Measurements from ENCODE around the gene TICRR.

Gene TICRR

DNA sequence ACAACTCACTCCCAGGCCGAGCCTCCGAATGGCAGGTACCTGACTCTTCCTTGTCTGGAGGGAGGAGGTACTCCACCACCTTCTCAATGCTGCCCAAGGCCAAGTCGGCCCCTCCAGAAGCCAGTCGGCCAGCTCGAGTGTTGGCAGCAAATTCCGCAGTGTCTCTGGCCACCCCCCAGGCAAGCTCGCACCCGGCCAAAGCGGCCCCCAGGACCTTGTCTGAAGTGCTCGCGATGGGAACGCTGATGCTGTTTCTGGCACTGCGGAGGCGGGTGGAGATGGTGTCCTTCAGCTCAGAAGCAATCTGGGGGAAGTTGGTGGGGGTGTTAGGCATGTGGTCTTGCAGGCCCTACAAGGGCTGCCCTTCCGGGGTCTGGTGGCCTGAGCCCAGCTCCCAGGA lies 94.7 kb downstream of the TICRR start:
- TF ChIP-seq, protein P1, sequence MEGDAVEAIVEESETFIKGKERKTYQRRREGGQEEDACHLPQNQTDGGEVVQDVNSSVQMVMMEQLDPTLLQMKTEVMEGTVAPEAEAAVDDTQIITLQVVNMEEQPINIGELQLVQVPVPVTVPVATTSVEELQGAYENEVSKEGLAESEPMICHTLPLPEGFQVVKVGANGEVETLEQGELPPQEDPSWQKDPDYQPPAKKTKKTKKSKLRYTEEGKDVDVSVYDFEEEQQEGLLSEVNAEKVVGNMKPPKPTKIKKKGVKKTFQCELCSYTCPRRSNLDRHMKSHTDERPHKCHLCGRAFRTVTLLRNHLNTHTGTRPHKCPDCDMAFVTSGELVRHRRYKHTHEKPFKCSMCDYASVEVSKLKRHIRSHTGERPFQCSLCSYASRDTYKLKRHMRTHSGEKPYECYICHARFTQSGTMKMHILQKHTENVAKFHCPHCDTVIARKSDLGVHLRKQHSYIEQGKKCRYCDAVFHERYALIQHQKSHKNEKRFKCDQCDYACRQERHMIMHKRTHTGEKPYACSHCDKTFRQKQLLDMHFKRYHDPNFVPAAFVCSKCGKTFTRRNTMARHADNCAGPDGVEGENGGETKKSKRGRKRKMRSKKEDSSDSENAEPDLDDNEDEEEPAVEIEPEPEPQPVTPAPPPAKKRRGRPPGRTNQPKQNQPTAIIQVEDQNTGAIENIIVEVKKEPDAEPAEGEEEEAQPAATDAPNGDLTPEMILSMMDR (IDR thresholded peaks at IDR 0.05), result no peak

DNA sequence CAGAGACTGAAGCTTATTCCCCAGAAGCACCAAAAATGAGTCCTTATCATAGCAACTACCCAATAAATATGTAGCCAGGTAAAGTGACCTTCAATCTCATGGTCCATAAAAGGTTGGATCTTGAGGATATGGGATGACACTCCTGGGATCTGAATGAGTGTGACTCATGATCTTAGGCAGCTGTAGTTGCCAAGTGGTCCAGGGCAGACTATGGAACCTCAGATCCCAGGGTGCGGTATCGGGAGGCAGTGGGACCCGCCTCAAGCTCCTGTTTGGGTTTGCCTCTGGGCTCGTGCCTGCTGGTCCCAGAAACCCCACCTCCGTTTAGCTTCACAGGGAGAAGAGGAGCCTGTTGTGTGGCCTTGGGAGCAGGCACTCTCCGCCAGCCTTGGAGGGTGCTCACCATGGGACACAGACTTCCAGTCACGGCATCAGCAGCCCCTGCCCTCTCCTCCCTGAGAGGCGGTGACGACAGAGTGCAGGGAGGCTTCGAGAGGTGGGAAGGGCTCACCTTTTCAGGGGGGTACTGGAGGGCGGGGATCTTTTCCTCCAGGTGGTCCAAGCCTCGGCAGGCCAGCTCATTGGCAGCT lies 95.8 kb downstream of the TICRR start:
- TF ChIP-seq, protein P1 (IDR thresholded peaks at IDR 0.05), result no peak

DNA sequence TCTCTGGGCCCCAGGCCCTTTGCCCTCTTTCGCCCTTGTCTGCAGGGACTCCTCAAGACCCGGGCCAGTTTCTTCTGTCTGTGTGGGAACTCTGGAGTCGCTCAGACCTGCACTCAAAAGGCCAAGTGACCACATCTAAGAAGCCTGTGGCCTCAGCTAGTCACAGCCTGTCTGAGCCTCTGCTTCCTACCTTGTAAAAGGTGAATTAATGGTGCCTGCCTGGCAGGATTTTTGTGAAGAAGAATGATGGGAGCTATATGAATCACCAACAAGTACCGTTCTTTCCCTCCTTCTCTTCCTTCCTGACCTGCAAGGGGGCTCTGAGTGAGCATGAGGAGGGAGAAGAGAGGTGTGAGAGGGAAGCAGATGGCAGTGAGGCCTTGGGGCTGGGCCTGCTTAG lies 96.4 kb downstream of the TICRR start:
- TF ChIP-seq, protein P1 (IDR thresholded peaks at IDR 0.05), result no peak

DNA sequence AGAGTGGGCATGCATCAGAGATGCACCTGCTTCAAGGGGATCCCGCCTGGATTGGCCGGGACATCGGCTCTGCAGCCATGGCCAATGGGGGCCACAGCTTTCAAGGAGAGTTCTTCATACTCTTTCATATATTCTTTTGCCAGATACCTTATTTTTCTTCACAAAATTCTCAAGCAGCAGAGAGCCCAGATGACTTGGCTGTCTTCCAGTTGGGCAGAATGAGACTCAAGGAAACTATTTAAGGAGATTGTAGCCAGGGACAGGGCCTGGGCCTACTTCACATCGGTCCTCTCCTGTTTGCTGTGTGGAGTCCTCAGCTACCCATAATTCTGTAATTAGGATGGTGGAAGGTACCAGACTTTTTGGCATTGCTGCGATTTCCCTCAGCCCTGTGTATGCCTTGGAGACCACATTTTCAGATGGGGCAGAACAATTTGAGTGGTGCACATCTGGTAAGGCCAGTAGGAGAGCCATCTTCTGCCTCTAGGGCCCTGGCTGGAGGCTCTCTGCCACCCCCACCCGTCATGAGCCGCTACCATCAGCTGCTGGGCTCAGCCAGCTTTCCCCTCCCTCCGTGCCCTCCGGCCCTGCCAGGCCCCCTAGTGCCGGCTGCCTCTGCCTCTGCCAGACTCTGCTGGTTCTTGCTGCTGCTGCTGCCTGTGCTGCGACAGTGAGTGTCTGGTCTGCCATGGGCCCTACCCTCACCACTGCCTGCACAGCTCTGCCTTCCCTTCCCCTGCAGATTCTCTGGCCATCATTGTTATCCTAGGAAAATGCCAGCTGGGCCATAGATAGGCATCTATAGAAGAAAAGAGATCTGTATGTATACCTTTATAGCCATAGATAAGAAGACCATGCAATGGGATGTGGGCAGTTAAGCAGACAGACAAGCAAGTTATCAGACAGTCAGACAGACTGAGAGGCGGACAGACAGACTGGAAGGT lies 97.2 kb downstream of the TICRR start:
- TF ChIP-seq, protein P1 (IDR thresholded peaks at IDR 0.05), result no peak

DNA sequence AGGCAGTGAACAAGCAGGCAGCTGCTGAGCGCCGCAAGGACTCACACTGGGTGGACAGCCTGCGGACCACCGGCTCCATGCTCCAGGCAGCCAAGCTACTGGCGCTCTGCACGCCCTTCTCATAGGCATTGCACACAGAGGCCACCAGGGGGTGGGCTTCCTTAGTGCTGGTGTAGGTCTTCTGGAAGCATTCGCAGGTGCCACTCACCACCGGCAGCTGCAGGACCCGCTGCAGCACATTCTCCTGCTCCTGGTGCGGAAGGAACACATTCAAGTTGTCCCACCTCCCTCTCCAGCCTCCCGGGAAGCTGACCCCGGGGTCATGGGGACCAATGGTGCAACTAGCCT lies 97.9 kb downstream of the TICRR start:
- TF ChIP-seq, protein P1 (IDR thresholded peaks at IDR 0.05), result no peak; the same call in 1 of the 2 replicates

DNA sequence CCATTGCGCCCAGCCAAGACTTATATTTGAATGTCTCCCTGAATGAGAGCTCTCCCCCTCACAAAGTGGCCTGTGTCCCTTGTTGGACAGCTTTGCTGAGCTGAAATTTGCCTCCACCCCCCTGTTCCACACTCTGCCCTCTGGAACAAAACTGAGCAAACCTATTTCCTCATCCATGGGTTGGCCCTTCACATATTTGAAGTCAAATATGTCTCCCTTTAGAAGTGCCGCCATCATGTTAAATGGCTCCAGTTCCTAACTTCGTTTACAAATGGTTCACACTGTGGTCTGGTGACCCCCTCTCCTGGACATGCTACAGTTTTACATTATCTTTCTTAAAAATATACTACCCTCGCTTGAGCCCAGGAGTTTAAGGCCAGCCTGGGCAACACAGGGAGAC lies 99.3 kb downstream of the TICRR start:
- TF ChIP-seq, protein P1 (IDR thresholded peaks at IDR 0.05), result no peak

DNA sequence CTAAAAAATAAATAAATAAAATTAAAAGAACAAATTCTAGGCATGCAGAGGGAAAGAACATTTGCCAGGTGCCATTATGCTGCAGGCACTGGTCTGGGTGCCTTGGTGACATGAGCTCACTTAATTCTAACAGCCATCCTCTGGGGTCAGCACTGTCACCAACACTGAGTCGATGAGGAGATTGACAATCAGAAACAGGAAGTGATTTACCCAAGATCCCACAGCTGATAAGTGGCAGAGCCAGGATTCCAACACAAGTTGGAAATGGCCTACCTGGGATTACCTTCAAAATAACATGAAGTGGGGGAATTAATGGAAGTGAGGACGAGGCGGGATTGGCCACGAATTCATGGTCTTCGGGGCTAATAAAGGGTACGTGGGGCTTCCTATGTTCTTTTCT lies 100.3 kb downstream of the TICRR start:
- TF ChIP-seq, protein P1 (IDR thresholded peaks at IDR 0.05), result no peak

Data from LNCAP (cell line).